NCI-H2171 (cell line): ENCODE results near the gene TUBG1.
"Not testable (repeated sequence)": the region's sequence is repeated elsewhere in the genome, so short reads cannot be mapped to it uniquely, and the experiment has no call there.

Experiments used
- DNase-seq: peaks from one replicate; lab custom pipeline; 2025; lab: John Stamatoyannopoulos, UW

The TUBG1 gene

DNA sequence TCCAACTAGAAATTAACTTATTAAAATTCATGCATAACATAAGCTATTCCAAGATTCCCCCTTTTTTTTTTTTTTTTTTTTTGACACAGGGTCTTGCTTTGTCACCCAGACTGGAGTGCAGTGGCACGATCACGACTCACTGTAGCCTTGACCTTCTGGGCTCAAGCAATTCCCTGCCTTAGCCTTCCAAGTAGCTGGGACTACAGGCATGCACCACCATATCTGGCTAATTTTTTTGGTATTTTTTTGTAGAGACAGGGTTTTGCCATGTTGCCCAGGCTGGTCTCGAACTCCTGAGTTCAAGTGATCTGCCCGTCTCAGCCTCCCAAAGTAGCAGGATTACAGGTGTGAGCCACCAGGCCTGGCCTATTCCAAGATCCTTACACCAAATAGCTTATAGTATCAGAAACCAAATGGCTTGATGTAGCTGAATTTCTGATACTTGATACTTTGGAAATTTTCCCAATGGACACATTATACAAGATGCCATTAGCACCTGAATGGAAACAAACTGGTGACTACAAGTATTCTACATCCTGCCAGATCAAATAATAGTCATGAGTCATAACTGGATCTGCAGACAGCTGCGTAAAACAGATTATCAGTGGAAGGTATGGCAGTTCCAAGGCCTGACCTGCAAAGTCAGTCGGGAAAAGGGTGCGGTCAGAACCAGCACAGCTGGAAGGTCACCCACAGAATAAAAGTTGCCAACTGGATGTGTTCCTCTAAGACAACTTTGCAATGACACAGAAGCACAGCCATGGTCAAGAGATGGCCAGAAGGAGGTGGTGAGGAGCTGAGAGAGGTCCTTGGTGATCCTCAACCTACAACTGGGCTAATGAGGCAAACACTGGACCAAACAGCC lies 14.5 kb downstream of the TUBG1 start:
- DNase-seq, result peak; percentile 35

DNA sequence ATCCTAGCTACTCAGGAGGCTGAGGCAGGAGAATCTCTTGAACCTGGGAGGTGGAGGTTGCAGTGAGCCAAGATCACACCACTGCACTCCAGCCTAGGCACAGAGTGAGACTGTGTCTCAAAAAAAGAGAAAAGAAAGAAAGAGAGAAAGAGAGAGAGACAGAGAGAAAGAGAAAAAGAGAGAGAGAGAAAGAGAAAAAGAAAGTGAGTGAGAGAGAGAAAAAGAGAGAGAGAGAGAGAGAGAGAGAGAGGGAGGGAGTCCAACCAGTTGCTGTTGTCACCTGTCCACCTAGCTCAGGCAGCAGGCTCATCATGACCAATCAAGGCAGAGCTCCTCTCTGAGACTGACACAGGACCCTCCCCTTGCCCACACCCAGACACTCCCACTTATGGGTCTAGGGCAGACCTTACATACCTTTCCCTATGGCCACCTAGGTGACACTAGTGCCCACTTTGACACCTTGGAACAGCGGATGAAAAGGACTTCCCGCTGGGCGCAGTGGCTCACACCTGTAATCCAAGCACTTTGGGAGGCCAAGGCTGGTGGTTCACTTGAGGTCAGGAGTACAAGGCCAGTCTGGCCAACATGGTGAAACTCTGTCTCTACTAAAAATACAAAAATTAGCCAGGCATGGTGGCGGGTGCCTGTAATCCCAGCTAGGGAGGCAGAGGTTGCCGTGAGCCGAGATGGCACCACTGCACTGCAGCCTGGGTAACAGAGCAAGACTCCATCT lies 17.7 kb downstream of the TUBG1 start:
- DNase-seq, result not testable (repeated sequence)

DNA sequence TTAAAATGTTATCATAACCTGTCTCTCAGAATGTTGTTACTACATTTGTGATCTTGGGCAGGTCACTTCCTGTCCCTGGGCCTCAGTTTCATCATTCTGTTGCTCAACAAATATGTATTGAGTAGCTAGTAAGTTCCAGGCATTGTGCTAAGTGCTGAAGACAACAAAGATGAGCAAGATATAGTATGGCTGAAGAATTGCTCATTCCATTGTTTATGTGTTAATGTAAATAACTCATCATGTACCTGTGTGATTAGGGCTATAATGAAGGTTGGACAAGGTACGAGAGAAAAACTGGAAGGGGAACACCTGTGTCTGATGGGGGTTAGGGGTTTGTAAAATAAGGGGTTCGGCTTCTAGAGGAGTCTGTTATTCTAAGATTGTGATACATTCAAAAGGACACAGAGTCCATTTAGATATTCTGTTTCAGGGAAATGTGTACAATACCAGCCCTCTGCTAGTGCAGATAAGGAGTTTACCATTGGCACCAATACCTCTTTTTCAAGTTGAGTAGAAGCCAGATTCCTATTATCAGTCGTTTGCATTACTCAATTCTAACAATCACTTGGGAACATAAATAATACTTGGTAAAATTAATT lies 20.0 kb downstream of the TUBG1 start:
- no peak for DNase-seq

DNA sequence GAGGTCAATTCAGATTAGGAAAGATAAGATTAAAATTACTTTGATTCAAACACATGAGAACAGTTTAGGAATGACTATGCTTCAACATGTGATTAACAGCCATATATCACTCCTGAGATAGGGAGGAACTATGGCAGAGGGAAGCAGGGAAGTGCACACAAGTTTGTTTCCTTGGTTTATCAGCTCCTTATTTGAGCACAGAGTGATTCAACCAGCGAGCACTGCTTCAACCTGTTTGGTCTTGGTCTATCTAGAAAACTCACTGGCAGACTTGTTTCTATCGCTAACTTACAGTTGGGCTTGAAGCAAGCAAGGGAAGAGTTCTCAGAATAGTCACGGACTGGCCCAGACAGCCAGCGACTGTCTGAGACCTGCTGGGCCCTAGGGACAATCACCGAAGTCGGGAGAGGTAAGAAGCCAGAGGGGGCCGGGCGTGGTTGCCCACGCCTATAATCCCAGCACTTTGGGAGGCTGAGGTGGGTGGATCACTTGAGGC lies 23.5 kb downstream of the TUBG1 start:
- DNase-seq, result no peak

- no peak for DNase-seq
Measured at GRCh38 chr17:42639525-42640113, 30.1 kb downstream of the TUBG1 start.

DNA sequence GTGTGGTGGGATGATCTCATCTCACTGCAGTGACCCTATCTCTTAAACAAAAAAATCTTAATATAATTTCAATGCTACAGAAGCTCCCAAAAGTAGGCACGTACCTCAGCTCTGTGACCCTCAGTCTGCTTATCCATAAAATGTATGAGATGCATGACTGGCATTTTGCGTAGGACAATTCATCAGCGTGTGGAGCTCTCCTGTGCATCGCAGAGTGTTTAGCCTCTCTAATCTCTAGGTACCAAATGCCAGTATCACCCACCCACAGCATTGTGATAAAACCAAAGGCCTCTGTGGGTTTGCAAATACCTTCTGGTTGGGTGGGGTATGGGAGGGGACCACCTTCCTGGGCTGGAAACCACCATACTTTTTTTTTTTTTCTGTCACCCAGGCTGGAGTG lies 30.6 kb downstream of the TUBG1 start:
- no peak for DNase-seq

DNA sequence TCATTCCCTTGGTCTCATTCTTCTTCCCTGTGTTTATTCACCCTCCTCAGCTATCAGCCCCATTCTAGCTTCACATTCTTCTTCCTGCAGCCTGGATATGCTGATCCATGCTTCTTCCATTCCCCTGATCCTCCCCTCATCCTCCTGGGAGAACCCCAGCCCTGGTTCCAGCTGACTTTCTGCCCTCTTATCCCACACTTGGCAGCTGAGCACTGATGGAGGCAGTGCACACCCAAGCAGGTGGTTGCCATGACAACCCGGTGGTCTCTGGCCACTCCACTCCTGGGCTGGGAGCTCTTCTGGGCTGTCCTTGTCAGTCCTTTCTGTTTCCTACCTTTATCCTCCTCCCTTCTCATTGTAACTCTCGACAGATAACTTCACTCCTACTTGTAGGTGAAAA lies 32.9 kb downstream of the TUBG1 start:
- no peak for DNase-seq

- DNase-seq, result no peak
Measured at GRCh38 chr17:42647778-42648177, 38.3 kb downstream of the TUBG1 start.

- DNase-seq, result no peak
Measured at GRCh38 chr17:42651392-42651791, 41.9 kb downstream of the TUBG1 start.

DNA sequence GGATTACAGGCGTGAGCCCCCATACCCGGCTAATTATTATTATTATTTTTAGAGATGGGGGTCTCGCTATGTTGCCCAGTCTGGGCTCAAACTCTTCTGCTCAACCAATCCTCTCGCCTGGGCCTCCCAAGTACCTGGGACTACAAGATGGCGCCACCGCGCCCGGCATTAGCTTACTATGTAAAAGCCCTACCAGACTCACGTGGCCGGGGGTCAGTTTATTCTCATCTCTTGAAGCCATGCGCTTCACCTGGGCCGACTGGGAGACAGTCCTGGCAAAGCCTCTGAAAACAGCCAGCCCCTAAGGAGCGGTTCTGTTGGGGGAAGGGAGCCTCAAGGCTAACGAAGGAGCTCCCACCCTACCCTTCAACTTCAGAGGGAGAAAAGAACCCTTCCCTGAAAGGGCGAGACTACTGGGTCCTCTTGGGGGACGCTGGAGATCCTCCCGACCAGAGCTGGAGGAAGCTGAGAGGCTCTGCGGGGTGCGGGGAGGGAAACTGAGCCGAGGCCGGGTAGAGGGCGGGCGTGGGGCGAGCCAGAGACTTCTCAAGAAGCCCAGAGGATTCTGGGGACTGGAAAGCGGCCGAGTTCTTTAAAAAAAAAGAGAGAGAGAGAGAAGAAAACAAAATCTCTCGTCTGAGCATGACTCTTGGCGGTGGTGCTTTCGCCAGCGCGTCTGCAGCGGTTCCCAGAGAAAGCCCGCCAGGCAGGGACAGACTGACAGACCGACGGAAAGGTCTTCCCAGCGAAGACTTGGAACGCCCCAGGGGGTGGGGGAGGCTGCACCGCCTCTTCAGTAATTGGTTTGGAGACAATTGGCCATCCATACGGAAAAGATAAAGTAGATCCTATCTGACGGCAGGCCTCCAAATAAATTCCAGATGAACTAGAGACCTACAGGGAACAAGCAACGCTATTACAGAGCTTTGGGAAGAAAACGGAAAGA lies 44.0 kb downstream of the TUBG1 start:
- DNase-seq, result no peak

GRCh38 chr17:42655528-42655927 lies 46.0 kb downstream of the TUBG1 start:
- no peak for DNase-seq

DNA sequence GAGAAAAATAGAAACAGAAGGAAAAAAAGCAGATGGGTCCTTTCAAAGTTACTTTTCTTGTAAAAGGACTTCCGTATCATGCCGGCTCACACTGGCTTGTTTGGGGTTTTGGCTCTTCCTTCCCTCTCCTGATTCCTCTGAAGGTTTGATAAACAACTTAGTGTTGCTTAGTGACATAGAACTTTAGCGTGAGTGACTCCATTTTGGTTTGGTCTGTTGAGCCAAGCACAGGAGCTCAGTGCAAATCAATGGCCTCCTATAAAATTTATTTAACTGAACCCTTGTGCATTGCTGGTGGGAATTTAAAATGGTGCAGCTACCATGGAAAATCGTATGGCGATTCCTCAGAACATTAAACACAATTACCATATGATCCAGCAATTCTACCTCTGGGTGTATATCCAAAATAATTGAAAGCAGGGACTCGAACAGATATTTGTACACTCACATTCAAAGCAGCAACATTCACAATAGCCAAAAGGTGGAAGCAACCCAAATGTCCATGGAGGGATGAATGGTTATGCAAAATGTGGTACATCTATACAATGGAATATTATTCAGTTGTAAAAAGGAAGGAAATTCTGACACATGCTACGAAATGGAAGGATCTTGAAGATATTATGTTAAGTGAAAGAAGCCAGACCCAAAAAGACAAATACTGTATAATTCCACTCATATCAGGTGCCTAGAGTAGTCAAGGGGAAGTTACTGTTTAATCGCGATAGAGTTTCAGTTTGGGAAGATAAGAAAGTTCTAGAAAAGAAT lies 48.5 kb downstream of the TUBG1 start:
- DNase-seq, result no peak

DNA sequence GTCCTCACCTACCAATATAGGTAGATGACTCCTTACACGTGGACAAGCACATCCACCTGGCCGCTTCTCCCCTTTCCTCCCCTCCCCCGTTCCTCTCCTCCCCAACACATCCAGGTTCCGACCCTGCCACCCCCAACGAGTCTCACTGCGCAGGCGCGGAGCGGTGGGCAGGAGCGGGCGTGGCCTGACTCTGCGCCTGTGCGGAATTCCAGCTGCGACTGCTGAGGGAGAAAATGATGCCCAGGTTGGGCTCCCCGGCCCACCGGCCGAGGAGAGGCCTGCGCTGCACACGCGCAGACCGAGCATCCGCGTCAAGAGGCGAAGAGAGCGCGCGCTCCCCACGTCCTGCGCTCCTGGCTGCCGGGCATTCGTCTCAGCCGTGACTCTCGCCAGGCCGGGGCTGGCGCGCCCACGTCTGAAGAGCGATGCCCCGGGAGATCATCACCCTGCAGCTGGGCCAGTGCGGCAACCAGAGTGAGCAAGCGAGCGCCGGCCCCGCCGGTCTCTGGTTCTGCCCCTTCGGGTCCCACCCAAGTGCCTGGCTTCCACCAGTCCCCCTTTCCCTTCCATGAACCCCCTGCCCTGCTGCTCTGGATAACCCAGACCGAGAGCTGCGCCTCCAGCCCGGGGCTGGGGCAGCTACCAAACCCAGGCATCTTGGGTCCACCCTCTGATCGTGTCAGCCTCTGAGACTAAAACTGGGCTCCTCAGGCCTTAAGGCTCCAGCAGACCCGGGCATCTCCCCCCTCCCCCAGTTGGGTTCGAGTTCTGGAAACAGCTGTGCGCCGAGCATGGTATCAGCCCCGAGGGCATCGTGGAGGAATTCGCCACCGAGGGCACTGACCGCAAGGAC lies 49.8 kb downstream of the TUBG1 start, which contains the start of gene TUBG2:
TUBG2 (plus strand) TSS at position 206 of the 853 bp plus-strand sequence; CDS start at position 426, 220 bp downstream.
- DNase-seq, result peak; percentile 88

GRCh38 chr17:42659932-42660274 lies 50.4 kb downstream of the TUBG1 start:
- DNase-seq, result not testable (repeated sequence)

DNA sequence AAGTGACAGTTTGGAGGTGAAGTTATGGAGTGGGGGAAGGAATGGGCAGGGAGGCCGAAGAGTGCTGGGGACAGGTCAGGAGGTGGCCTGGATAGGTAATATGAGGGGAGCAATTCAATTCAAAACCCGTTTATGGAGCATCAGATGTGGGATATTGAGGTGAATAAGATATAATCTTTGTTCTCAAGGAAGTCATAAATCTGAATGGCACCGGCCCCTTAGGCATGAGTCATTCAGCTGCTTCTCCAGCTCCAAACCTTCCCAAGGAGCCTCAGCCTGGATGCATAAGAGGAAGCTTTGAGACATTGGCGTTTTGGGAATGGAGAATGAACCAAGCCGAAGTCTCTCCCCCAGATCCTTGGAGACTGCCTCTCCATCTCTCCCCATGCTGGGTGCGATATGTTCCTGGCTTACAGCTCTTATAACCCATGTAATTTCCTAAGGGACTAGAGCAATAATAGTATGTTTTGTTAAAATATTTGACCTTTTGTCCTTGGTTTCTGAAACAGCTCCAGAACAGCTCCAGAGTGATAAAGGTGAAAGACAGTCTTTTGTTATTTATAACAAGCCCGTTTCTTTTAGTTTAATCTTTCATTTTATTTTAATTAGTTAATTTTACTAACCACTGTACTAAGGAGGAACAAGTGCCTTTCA lies 51.3 kb downstream of the TUBG1 start:
- DNase-seq, result no peak
